ENCODE data around the gene PPFIBP1. TPM values are rescaled to one million over a fixed set of nuclear protein-coding genes. Genes with fewer than 3 reads are reported as not detected.
"Not testable (repeated sequence)": the region's sequence is repeated elsewhere in the genome, so short reads cannot be mapped to it uniquely, and the experiment has no call there.

PPFIBP1 gene
- total and polyA plus RNA-seq, 4 donors: 13.6 to 150 (median 63.1) TPM

DNA sequence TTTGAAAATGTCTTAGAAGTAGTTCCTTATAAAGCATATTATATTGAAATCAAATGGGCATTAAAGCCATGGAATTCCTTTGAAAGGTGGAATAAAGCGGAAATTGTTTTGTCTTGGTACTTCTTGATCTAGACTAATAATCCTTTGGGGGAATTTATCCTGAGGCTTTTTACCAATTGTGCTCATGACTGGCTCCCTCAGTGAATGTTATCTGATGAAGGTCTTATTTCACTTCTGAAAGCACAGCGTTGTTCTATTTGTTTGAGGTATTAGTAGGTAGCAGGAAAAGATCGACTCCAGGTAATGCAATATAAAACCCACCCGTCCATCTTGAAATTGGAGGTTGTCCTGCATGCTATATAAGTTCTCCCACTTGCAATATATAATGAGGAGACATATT lies 64.8 kb downstream of the PPFIBP1 start:
- TF ChIP-seq CTCF (IDR thresholded peaks at IDR 0.05; ENCODE audit: control extremely low read depth, extremely low read depth): no peak
- peaks cover 8 to 47% (median 14%) of the 10 kb centered on the region in 5 donors for H3K4me1 ChIP-seq (ENCODE audit: control insufficient read depth in 5 of 5, insufficient read depth in 5 of 5, low read length in 5 of 5)
- H3K27ac ChIP-seq (ENCODE audit: low read depth in 1 of 2, low read length in 1 of 2): no peak overlapping the region
- no peaks in the 10 kb centered on the region for H3K27me3 ChIP-seq (ENCODE audit: control insufficient read depth in 3 of 3, insufficient read depth in 3 of 3, low read length in 2 of 3)
- H3K9me3 ChIP-seq (ENCODE audit: control insufficient read depth in 4 of 4, insufficient read depth in 3 of 4, low read length in 3 of 4): no peaks in the 10 kb centered on the region
- no peak for DNase-seq
- ATAC-seq (ENCODE audit: insufficient read depth, low FRiP score): no peak
- 70 to 77% methylated on average over 4 of the region's 4 CpGs for WGBS, 2 donors
- no peak overlapping the region for H3K4me3 ChIP-seq
- peaks cover 0 to 4% (median 0%) of the 10 kb centered on the region in 4 donors for H3K36me3 ChIP-seq (ENCODE audit: control insufficient read depth in 4 of 4, insufficient read depth in 4 of 4, low read length in 4 of 4)
- H3K9ac ChIP-seq (ENCODE audit: insufficient read depth in 1 of 2, low read length in 2 of 2): no peak overlapping the region

- Histone ChIP-seq H3K9me3 (ENCODE audit: control insufficient read depth in 4 of 4, insufficient read depth in 3 of 4, low read length in 3 of 4) (no peaks in the 10 kb centered on the region), H3K27me3 (ENCODE audit: control insufficient read depth in 3 of 3, insufficient read depth in 3 of 3, low read length in 2 of 3) (no peaks in the 10 kb centered on the region), H3K4me3 (no peak overlapping the region), H3K27ac (ENCODE audit: low read depth in 1 of 2, low read length in 1 of 2) (no peak overlapping the region), H3K9ac (ENCODE audit: insufficient read depth in 1 of 2, low read length in 2 of 2) (no peak overlapping the region), H3K4me1 (ENCODE audit: control insufficient read depth in 5 of 5, insufficient read depth in 5 of 5, low read length in 5 of 5) (peaks cover 4 to 40% (median 13%) of the 10 kb centered on the region in 5 donors), H3K36me3 (ENCODE audit: control insufficient read depth in 4 of 4, insufficient read depth in 4 of 4, low read length in 4 of 4) (peaks cover 0 to under 1% (median 0%) of the 10 kb centered on the region in 4 donors)
- no peak for TF ChIP-seq CTCF (IDR thresholded peaks at IDR 0.05; ENCODE audit: control extremely low read depth, extremely low read depth)
- DNase-seq (no peak), ATAC-seq (ENCODE audit: insufficient read depth, low FRiP score) (no peak)
- 90 to 92% methylated on average over 4 of the region's 4 CpGs for WGBS, 2 donors
Measured at GRCh38 chr12:27589419-27589818, 65.4 kb downstream of the PPFIBP1 start.

GRCh38 chr12:27591698-27592097 lies 67.7 kb downstream of the PPFIBP1 start:
- H3K27ac ChIP-seq (ENCODE audit: low read depth in 1 of 2, low read length in 1 of 2); H3K9ac ChIP-seq (ENCODE audit: insufficient read depth in 1 of 2, low read length in 2 of 2); H3K36me3 ChIP-seq (ENCODE audit: control insufficient read depth in 4 of 4, insufficient read depth in 4 of 4, low read length in 4 of 4); DNase-seq; H3K4me3 ChIP-seq; H3K27me3 ChIP-seq (ENCODE audit: control insufficient read depth in 3 of 3, insufficient read depth in 3 of 3, low read length in 2 of 3); ATAC-seq (ENCODE audit: insufficient read depth, low FRiP score); H3K9me3 ChIP-seq (ENCODE audit: control insufficient read depth in 4 of 4, insufficient read depth in 3 of 4, low read length in 3 of 4): not testable (repeated sequence)
- 94 to 95% methylated on average over 3 of the region's 3 CpGs for WGBS, 2 donors
- H3K4me1 ChIP-seq (ENCODE audit: control insufficient read depth in 5 of 5, insufficient read depth in 5 of 5, low read length in 5 of 5): peaks cover 4 to 24% (median 18%) of the 10 kb centered on the region in 5 donors

DNA sequence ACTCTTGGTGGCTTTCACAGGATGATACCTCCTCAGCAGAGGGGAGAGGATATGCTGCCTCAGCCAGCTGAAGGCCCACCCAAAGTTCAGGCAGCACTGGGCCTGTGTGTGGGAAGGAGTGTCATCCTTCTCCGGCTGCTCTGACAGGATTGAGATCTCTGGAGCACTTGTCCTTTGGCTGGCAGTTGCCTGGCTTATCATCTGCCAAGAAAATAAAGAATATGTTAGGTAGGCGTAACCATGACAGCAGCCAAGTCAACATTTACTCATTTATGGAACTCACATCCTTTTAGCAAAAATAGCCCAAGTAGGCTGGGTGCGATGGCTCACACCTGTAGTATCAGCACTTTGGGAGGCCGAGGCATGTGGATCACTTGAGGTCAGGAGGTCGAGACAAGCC lies 68.5 kb downstream of the PPFIBP1 start:
- ATAC-seq (ENCODE audit: insufficient read depth, low FRiP score) (peak; percentile 19), DNase-seq (peak; percentile 73 to 84 (median 82))
- Histone ChIP-seq H3K9me3 (ENCODE audit: control insufficient read depth in 4 of 4, insufficient read depth in 3 of 4, low read length in 3 of 4) (no peaks in the 10 kb centered on the region), H3K9ac (ENCODE audit: insufficient read depth in 1 of 2, low read length in 2 of 2) (no peak overlapping the region), H3K27me3 (ENCODE audit: control insufficient read depth in 3 of 3, insufficient read depth in 3 of 3, low read length in 2 of 3) (no peaks in the 10 kb centered on the region), H3K27ac (ENCODE audit: low read depth in 1 of 2, low read length in 1 of 2) (peak overlapping the region; percentile 37 to 55), H3K36me3 (ENCODE audit: control insufficient read depth in 4 of 4, insufficient read depth in 4 of 4, low read length in 4 of 4) (peaks cover 0 to 4% (median 0%) of the 10 kb centered on the region in 4 donors), H3K4me1 (ENCODE audit: control insufficient read depth in 5 of 5, insufficient read depth in 5 of 5, low read length in 5 of 5) (peaks cover 4 to 24% (median 20%) of the 10 kb centered on the region in 5 donors), H3K4me3 (no peak overlapping the region)
- WGBS, 2 donors: 59 to 77% methylated on average over 5 of the region's 5 CpGs
- TF ChIP-seq CTCF (IDR thresholded peaks at IDR 0.05; ENCODE audit: control extremely low read depth, extremely low read depth): no peak

Data from lung (tissue), 12 donors.